Measurements from ENCODE around the gene LYRM4. TPM values are rescaled to one million over a fixed set of nuclear protein-coding genes. Genes with fewer than 3 reads are reported as not detected.

Gene LYRM4
- polyA plus RNA-seq, 1 donor (not counting 4 experiments of a cell fraction or from before 2014, with no cell fraction given) = 41.1 TPM

- Histone ChIP-seq H3K36me3 (ENCODE audit: control insufficient read depth in 2 of 2, extremely low read depth in 1 of 2, insufficient read depth in 2 of 2, low read length in 2 of 2) (no peaks in the 10 kb centered on the region), H2AFZ (ENCODE audit: control insufficient read depth, low read length) (no peak overlapping the region), H3K4me3 (ENCODE audit: control insufficient read depth in 2 of 3, extremely low read depth in 1 of 3, insufficient read depth in 2 of 3, low read depth in 1 of 3, low read length in 3 of 3) (no peak overlapping the region), H3K9ac (ENCODE audit: control insufficient read depth, extremely low read depth, insufficient read depth, low read length) (no peak overlapping the region), H3K9me3 (ENCODE audit: control insufficient read depth, low read depth, low read length) (no peaks in the 10 kb centered on the region), H3K4me2 (ENCODE audit: control insufficient read depth, extremely low read depth, insufficient read depth, low read depth, low read length) (no peak overlapping the region), H3K27me3 (ENCODE audit: control insufficient read depth, extremely low read depth, insufficient read depth, low read length) (no peaks in the 10 kb centered on the region), H3K79me2 (ENCODE audit: control insufficient read depth, insufficient read depth, low read length) (no peaks in the 10 kb centered on the region), H3K27ac (ENCODE audit: control insufficient read depth, insufficient read depth, low read length) (no peak overlapping the region), H4K20me1 (ENCODE audit: control insufficient read depth, extremely low read depth, insufficient read depth, low read length) (no peaks in the 10 kb centered on the region), H3K4me1 (ENCODE audit: control insufficient read depth, extremely low read depth, insufficient read depth, low read length) (peaks cover 6% of the 10 kb centered on the region), H3K9me1 (ENCODE audit: control insufficient read depth, extremely low read depth, insufficient read depth, low read length) (no peaks in the 10 kb centered on the region)
- TF ChIP-seq EZH2 (IDR thresholded peaks at IDR 0.05; ENCODE audit: low read length) = no peak
- TF ChIP-seq CTCF (optimal IDR thresholded peaks at IDR 0.05 in 1 of 3, IDR thresholded peaks at IDR 0.05 in 1 of 3, conservative IDR thresholded peaks at IDR 0.05 in 1 of 3; ENCODE audit: extremely low read depth in 1 of 3, insufficient read depth in 2 of 3, low read length in 3 of 3) = no peak
- dilution Hi-C loops (cut with MboI; ENCODE audit: extremely low pct_ligation_motif_present, low sequenced_read_pairs) = no loop called here
- no peak for DNase-seq (ENCODE audit: low read depth, low spot score)
- FAIRE-seq = no peak
Observed at GRCh38 chr6:5192135-5192794, 68.5 kb downstream of the LYRM4 start.

DNA sequence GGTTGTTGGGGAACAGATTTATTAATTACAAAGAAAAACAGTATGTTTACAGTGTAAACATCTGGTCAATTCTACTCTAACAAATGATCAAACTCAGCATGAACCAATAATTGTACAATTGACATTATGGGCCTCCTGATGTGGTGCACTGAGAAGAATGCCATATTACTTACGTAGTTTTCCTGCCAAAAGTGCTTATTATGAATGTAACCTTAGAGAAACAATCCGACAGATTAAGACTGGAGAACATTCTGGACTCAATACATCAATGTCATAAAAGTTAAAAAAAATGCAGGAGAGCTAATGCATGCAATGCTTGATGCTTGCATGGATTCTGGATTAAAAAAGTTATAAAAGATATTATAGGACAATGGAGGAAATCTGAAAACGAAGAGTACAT, 69.0 kb downstream of the LYRM4 start:
- no peak overlapping the region for H3K27ac ChIP-seq (ENCODE audit: control insufficient read depth, insufficient read depth, low read length)
- no peak for DNase-seq (ENCODE audit: low read depth, low spot score)
- TF ChIP-seq CTCF (optimal IDR thresholded peaks at IDR 0.05 in 1 of 3, IDR thresholded peaks at IDR 0.05 in 1 of 3, conservative IDR thresholded peaks at IDR 0.05 in 1 of 3; ENCODE audit: extremely low read depth in 1 of 3, insufficient read depth in 2 of 3, low read length in 3 of 3) = no peak
- TF ChIP-seq EZH2 (IDR thresholded peaks at IDR 0.05; ENCODE audit: low read length) = no peak
- no peak overlapping the region for H3K4me2 ChIP-seq (ENCODE audit: control insufficient read depth, extremely low read depth, insufficient read depth, low read depth, low read length)
- no peak overlapping the region for H3K4me3 ChIP-seq (ENCODE audit: control insufficient read depth in 2 of 3, extremely low read depth in 1 of 3, insufficient read depth in 2 of 3, low read depth in 1 of 3, low read length in 3 of 3)
- H2AFZ ChIP-seq (ENCODE audit: control insufficient read depth, low read length) = no peak overlapping the region
- H3K36me3 ChIP-seq (ENCODE audit: control insufficient read depth in 2 of 2, extremely low read depth in 1 of 2, insufficient read depth in 2 of 2, low read length in 2 of 2) = no peaks in the 10 kb centered on the region
- no peaks in the 10 kb centered on the region for H3K9me1 ChIP-seq (ENCODE audit: control insufficient read depth, extremely low read depth, insufficient read depth, low read length)
- no peaks in the 10 kb centered on the region for H4K20me1 ChIP-seq (ENCODE audit: control insufficient read depth, extremely low read depth, insufficient read depth, low read length)
- peaks cover 6% of the 10 kb centered on the region for H3K4me1 ChIP-seq (ENCODE audit: control insufficient read depth, extremely low read depth, insufficient read depth, low read length)
- no peaks in the 10 kb centered on the region for H3K79me2 ChIP-seq (ENCODE audit: control insufficient read depth, insufficient read depth, low read length)
- H3K9ac ChIP-seq (ENCODE audit: control insufficient read depth, extremely low read depth, insufficient read depth, low read length) = no peak overlapping the region
- no peaks in the 10 kb centered on the region for H3K27me3 ChIP-seq (ENCODE audit: control insufficient read depth, extremely low read depth, insufficient read depth, low read length)
- FAIRE-seq = no peak
- H3K9me3 ChIP-seq (ENCODE audit: control insufficient read depth, low read depth, low read length) = no peaks in the 10 kb centered on the region
- dilution Hi-C loops (cut with MboI; ENCODE audit: extremely low pct_ligation_motif_present, low sequenced_read_pairs) = no loop called here
